ENCODE data around the gene CYP26A1.

DNA sequence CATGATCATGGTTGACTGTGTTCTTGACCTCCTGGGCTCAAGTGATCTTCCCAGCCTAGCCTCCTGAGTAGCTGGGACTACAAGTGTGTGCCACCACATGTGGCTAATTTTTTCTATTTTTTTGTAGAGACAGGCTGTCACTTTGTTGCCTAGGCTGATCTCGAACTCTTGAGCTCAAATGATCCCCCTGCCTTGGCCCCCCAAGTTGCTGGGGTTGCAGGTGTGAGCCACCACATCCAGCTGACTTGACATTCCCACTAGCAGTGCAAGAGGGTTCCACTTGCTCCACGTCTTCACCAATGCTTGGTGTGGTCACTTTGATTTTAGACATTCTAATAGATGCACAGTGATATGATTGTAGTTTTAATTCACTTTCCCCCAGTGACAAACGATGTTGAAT lies 25.1 kb downstream of the CYP26A1 start:
- TF ChIP-seq, protein P1, sequence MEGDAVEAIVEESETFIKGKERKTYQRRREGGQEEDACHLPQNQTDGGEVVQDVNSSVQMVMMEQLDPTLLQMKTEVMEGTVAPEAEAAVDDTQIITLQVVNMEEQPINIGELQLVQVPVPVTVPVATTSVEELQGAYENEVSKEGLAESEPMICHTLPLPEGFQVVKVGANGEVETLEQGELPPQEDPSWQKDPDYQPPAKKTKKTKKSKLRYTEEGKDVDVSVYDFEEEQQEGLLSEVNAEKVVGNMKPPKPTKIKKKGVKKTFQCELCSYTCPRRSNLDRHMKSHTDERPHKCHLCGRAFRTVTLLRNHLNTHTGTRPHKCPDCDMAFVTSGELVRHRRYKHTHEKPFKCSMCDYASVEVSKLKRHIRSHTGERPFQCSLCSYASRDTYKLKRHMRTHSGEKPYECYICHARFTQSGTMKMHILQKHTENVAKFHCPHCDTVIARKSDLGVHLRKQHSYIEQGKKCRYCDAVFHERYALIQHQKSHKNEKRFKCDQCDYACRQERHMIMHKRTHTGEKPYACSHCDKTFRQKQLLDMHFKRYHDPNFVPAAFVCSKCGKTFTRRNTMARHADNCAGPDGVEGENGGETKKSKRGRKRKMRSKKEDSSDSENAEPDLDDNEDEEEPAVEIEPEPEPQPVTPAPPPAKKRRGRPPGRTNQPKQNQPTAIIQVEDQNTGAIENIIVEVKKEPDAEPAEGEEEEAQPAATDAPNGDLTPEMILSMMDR (IDR thresholded peaks at IDR 0.05) = no peak
- no peak for TF ChIP-seq EP300 (IDR thresholded peaks at IDR 0.05)
- TF ChIP-seq POLR2A (IDR thresholded peaks at IDR 0.05) = no peak

Measured in suprapubic skin (tissue), 3 donors.